H1 (cell line): ENCODE data around the gene LCORL. TPM values are rescaled to one million over a fixed set of nuclear protein-coding genes. Genes with fewer than 3 reads are reported as not detected.

Source experiments
- CTCF ChIA-PET: fragments of 300-600 bp; sonication (Branson Sonifier 250); formaldehyde crosslinking; loops from one replicate; lab custom pipeline; 2021; ENCODE audit not compliant: partially characterized antibody; lab: Charles Lee
- POLR2A ChIA-PET: fragments of 300-600 bp; sonication (Branson Sonifier 250); formaldehyde crosslinking; loops from one replicate; lab custom pipeline; 2021; ENCODE audit warnings: inconsistent platforms; ENCODE audit not compliant: partially characterized antibody; lab: Charles Lee
- DNase-seq, 2 experiments: peaks; one replicate each; pipeline versions ENCODE4 v3.0.0 to v3.0.0-alpha.2; 2010 to 2022; ENCODE audit warnings: low spot score in 2 of 2, low read depth in 1 of 2, mixed read lengths in 1 of 2
- FAIRE-seq: peaks from 2 replicates; lab custom pipeline; 2011; peaks lifted over from hg19 to GRCh38; lab: Jason Lieb, UNC
- H2AFZ ChIP-seq: 2 replicates; pipeline ENCODE4 v1.8.1; 2012; ENCODE audit warnings: low read length, inconsistent platforms
- H2AK5ac ChIP-seq: 2 replicates; pipeline ENCODE4 v1.6.1; 2013; ENCODE audit warnings: low read depth, low read length
- H2BK120ac ChIP-seq: replicated peaks from 2 replicates; pipeline ENCODE3; 2013; ENCODE audit warnings: low read depth, low read length, inconsistent platforms
- H2BK12ac ChIP-seq: 2 replicates; pipeline ENCODE4 v1.6.1; 2013; ENCODE audit warnings: low read depth, low read length
- H2BK15ac ChIP-seq: 2 replicates; pipeline ENCODE4 v1.6.1; 2013; ENCODE audit warnings: low read length
- H2BK20ac ChIP-seq: 2 replicates; pipeline ENCODE4 v1.6.1; 2013; ENCODE audit warnings: low read length
- H2BK5ac ChIP-seq: 2 replicates; pipeline ENCODE4 v1.6.1; 2013; ENCODE audit warnings: low read depth, low read length
- H3K14ac ChIP-seq: 2 replicates; pipeline ENCODE4 v1.6.1; 2013; ENCODE audit warnings: inconsistent platforms; ENCODE audit not compliant: insufficient read length
- H3K18ac ChIP-seq: 2 replicates; pipeline ENCODE4 v1.6.1; 2013; ENCODE audit warnings: low read length; ENCODE audit errors: extremely low read depth
- H3K23ac ChIP-seq: 2 replicates; pipeline ENCODE4 v1.6.1; 2013; ENCODE audit warnings: inconsistent platforms; ENCODE audit not compliant: insufficient read length
- H3K23me2 ChIP-seq: 2 replicates; pipeline ENCODE4 v1.6.1; 2013; ENCODE audit warnings: low read depth, low read length
- H3K27ac ChIP-seq: 2 replicates; pipeline ENCODE4 v1.6.1; 2011; ENCODE audit warnings: low read depth, low read length, inconsistent platforms
- H3K27me3 ChIP-seq, 4 experiments: replicated peaks in 1 of 4; 1 replicate in 1 of 4; 2 replicates in 3 of 4; pipeline versions ENCODE4 v1.6.1 to v1.8.1; 2011 to 2013; ENCODE audit warnings: low read length in 3 of 4, mild to moderate bottlenecking in 3 of 4, inconsistent platforms in 2 of 4, mixed read lengths in 2 of 4, moderate library complexity in 1 of 4; ENCODE audit not compliant: control insufficient read depth in 3 of 4, insufficient read depth in 3 of 4; ENCODE audit errors: extremely low read depth in 1 of 4
- H3K36me3 ChIP-seq, 4 experiments: 2 replicates each; pipeline versions ENCODE4 v1.6.1 to v1.8.1; 2011 to 2013; ENCODE audit warnings: mild to moderate bottlenecking in 4 of 4, low read length in 3 of 4, moderate library complexity in 2 of 4, control low read depth in 1 of 4, inconsistent platforms in 1 of 4; ENCODE audit not compliant: insufficient read depth in 4 of 4, control insufficient read depth in 2 of 4
- H3K4ac ChIP-seq: replicated peaks from 2 replicates; pipeline ENCODE3; 2013; ENCODE audit warnings: low read length, low read depth, mixed read lengths, inconsistent platforms; ENCODE audit not compliant: insufficient read length
- H3K4me1 ChIP-seq, 4 experiments: replicated peaks in 1 of 4; 1 replicate in 1 of 4; 2 replicates in 3 of 4; pipeline versions ENCODE4 v1.6.1 to v1.8.1; 2011 to 2013; ENCODE audit warnings: low read length in 3 of 4, inconsistent platforms in 2 of 4, mixed read lengths in 1 of 4; ENCODE audit not compliant: insufficient read depth in 4 of 4, control insufficient read depth in 3 of 4
- H3K4me2 ChIP-seq, 2 experiments: 2 replicates each; pipeline versions ENCODE4 v1.6.1 to v1.8.1; 2011 to 2013; ENCODE audit warnings: low read depth in 2 of 2, low read length in 2 of 2, control low read depth in 1 of 2, inconsistent platforms in 1 of 2, mild to moderate bottlenecking in 1 of 2; ENCODE audit not compliant: insufficient read depth in 1 of 2
- H3K4me3 ChIP-seq, 4 experiments: fragments of 200-600, 300-600 bp in 1 of 4; sonication (generic), shearing (Covaris generic), sonication (Bioruptor Twin) in 1 of 4; 2 replicates each; pipeline versions ENCODE4 v1.5.1 to v1.8.1; 2011 to 2016; ENCODE audit warnings: low read length in 4 of 4, low read depth in 3 of 4, control low read depth in 2 of 4, inconsistent platforms in 2 of 4, mild to moderate bottlenecking in 2 of 4, mixed read lengths in 1 of 4, moderate library complexity in 1 of 4; ENCODE audit not compliant: insufficient read depth in 2 of 4; ENCODE audit errors: extremely low read depth in 1 of 4
- H3K56ac ChIP-seq: replicated peaks from 2 replicates; pipeline ENCODE3; 2013; ENCODE audit warnings: low read depth, mild to moderate bottlenecking, mixed read lengths, low read length, inconsistent platforms; ENCODE audit not compliant: insufficient read length
- H3K79me1 ChIP-seq: 2 replicates; pipeline ENCODE4 v1.6.1; 2013; ENCODE audit warnings: low read depth, low read length, control low read depth
- H3K79me2 ChIP-seq, 2 experiments: 2 replicates each; pipeline versions ENCODE4 v1.6.1 to v1.8.1; 2012 to 2013; ENCODE audit warnings: low read length in 2 of 2, mild to moderate bottlenecking in 2 of 2, inconsistent platforms in 1 of 2; ENCODE audit not compliant: insufficient read depth in 2 of 2, control insufficient read depth in 1 of 2
- H3K9ac ChIP-seq, 4 experiments: replicated peaks in 1 of 4; 1 replicate in 1 of 4; 2 replicates in 3 of 4; pipeline versions ENCODE4 v1.6.1 to v1.8.1; 2011 to 2013; ENCODE audit warnings: low read depth in 3 of 4, low read length in 3 of 4, control low read depth in 2 of 4, mild to moderate bottlenecking in 2 of 4, moderate library complexity in 2 of 4, inconsistent platforms in 1 of 4; ENCODE audit errors: extremely low read depth in 1 of 4
- H3K9me3 ChIP-seq, 2 experiments: 2 replicates each; pipeline versions ENCODE4 v1.6.1 to v1.8.1; 2012 to 2013; ENCODE audit warnings: mild to moderate bottlenecking in 2 of 2, moderate library complexity in 2 of 2, control low read depth in 1 of 2, inconsistent platforms in 1 of 2, low read depth in 1 of 2, low read length in 1 of 2, mixed read lengths in 1 of 2; ENCODE audit not compliant: insufficient read depth in 2 of 2
- H4K20me1 ChIP-seq, 2 experiments: replicated peaks in 1 of 2; 2 replicates each; pipeline versions ENCODE3 to v1.8.1; 2011 to 2013; ENCODE audit warnings: inconsistent platforms in 2 of 2, low read length in 2 of 2, mild to moderate bottlenecking in 1 of 2; ENCODE audit not compliant: insufficient read depth in 2 of 2, control insufficient read depth in 1 of 2
- H4K5ac ChIP-seq: 2 replicates; pipeline ENCODE4 v1.6.1; 2013; ENCODE audit warnings: low read length, low read depth, mixed read lengths, inconsistent platforms; ENCODE audit not compliant: insufficient read length
- H4K8ac ChIP-seq: 2 replicates; pipeline ENCODE4 v1.8.0; 2013; ENCODE audit warnings: mild to moderate bottlenecking, moderate library complexity, low read length, inconsistent platforms; ENCODE audit not compliant: insufficient read depth; ENCODE audit errors: extremely low read depth
- H4K91ac ChIP-seq: replicated peaks from 2 replicates; pipeline ENCODE3; 2013; ENCODE audit warnings: low read length, mixed read lengths, inconsistent platforms; ENCODE audit not compliant: insufficient read length
- SAP30 ChIP-seq: fragments of 300-600 bp; sonication (generic); IDR thresholded peaks from 2 replicates; pipeline ENCODE4 v1.7.1; 2012; ENCODE audit warnings: low read length, moderate library complexity, mild to moderate bottlenecking, inconsistent platforms; ENCODE audit not compliant: insufficient read depth, insufficient replicate concordance
- WGBS, 2 experiments: shearing (Covaris generic) in 1 of 2; methylation state at CpG; one replicate each; pipeline versions ENCODE4 v1.1.6 to v1.1.7; 2013 to 2015; ENCODE audit warnings: low lambda C conversion rate in 2 of 2, mixed read lengths in 2 of 2, inconsistent platforms in 1 of 2, low coverage in 1 of 2, missing lambda C conversion rate in 1 of 2; ENCODE audit not compliant: insufficient replicate concordance in 2 of 2, insufficient coverage in 1 of 2, insufficient read length in 1 of 2; ENCODE audit errors: extremely low coverage in 1 of 2, missing lambda C conversion rate in 1 of 2; 5-methylcytosine and 5-hydroxymethylcytosine counted together
- polyA plus RNA-seq, 7 experiments: library from polyadenylated mRNA; depleted of rRNA in 3 of 7; stranded (reverse) in 5 of 7; unstranded in 2 of 7; fragments of >200 nt in 5 of 7; fragments of 200-250 nt in 2 of 7; gene quantifications; 1 replicate in 5 of 7; 2 replicates in 1 of 7; 4 replicates in 1 of 7; pipeline versions ENCODE4 v1.2.1 to v1.2.3, GENCODE V29; 2011 to 2013; ENCODE audit warnings: missing spikeins in 2 of 7, mixed read lengths in 2 of 7
- total RNA-seq: library from RNA; stranded (reverse); fragmentation: NEBNext Ultra II Directional; extraction: Animal tissue kit (Norgen Biotek cat#: 25700); gene quantifications from 2 replicates; pipeline ENCODE4 v1.2.1, GENCODE V29; 2021

Gene LCORL
- total and polyA plus RNA-seq, 2 of the 8 experiments (the other 6 are each of a cell fraction or from before 2014, with no cell fraction given): 2.2 to 19.2 TPM

DNA sequence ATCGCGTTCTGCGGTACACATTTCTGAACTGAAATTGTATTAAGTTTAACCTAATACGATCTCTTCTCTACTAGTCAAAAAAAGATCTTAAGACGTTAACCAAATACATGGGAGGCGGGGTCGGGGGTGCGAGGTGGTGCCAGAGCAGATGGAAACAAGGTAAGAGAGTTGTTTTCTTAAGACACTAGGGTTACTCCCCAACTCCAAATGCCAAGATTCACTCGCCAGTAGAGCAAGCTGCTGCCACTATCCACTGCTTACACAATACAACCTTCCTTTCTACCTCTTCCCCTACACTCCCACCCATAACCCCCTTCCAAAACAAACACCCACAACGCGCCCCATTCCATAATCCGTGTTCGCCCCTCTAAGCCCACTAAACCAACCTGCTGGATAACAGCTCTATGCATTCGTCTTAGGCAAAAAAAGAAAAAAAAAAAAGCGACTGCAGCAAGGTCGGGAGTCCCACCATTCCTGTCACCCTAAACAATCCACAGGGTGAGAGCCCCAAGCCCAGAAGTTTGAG, 1.3 kb downstream of the LCORL start:
- Histone ChIP-seq H2AFZ (no peak overlapping the region), H2BK15ac (no peak overlapping the region), H3K9me3 (no peaks in the 10 kb centered on the region), H3K14ac (no peak overlapping the region), H3K56ac (peak overlapping the region; percentile 42), H3K79me1 (no peaks in the 10 kb centered on the region), H4K8ac (no peak overlapping the region), H3K18ac (no peak overlapping the region), H2BK20ac (no peak overlapping the region), H3K9ac (peak overlapping the region in 1 of 4 experiments; percentile 56; a peak in 1 of 7 replicates), H3K4me3 (peak overlapping the region; percentile 72 to 98 (median 84)), H2BK120ac (no peak overlapping the region), H3K4me1 (no peaks in the 10 kb centered on the region), H4K20me1 (peaks cover 3 to 6% of the 10 kb centered on the region in 2 experiments), H3K36me3 (no peaks in the 10 kb centered on the region), H3K4me2 (peak overlapping the region; percentile 87 to 88), H3K4ac (no peak overlapping the region), H2BK12ac (no peak overlapping the region), H3K27ac (no peak overlapping the region), H3K23me2 (peaks cover 10% of the 10 kb centered on the region; the same call in 1 of the 2 replicates), H2AK5ac (no peak overlapping the region), H3K79me2 (peaks cover 0 to 55% of the 10 kb centered on the region in 2 experiments; a peak in 3 of 4 replicates), H3K23ac (no peak overlapping the region), H2BK5ac (no peak overlapping the region), H4K91ac (no peak overlapping the region), H3K27me3 (peaks cover 2 to 21% (median 14%) of the 10 kb centered on the region in 4 experiments), H4K5ac (no peak overlapping the region)
- TF ChIP-seq SAP30: no peak
- FAIRE-seq (no peak), DNase-seq (no peak)
- POLR2A ChIA-PET: interaction anchor here (0.6 kb wide), 1 partner anchor 573 kb away, joined by 3 read pairs; no protein-coding TSS in a partner anchor
- WGBS, 2 experiments: 12 to 100% methylated on average over 2 to 15 of the region's 16 CpGs
- CTCF ChIA-PET: interaction anchor here (0.7 kb wide), 1 partner anchor 9 kb away, joined by 3 read pairs; no protein-coding TSS in a partner anchor
